ENCODE data around the gene MEF2C.
"Not testable (repeated sequence)": the region's sequence is repeated elsewhere in the genome, so short reads cannot be mapped to it uniquely, and the experiment has no call there.

The MEF2C gene

DNA sequence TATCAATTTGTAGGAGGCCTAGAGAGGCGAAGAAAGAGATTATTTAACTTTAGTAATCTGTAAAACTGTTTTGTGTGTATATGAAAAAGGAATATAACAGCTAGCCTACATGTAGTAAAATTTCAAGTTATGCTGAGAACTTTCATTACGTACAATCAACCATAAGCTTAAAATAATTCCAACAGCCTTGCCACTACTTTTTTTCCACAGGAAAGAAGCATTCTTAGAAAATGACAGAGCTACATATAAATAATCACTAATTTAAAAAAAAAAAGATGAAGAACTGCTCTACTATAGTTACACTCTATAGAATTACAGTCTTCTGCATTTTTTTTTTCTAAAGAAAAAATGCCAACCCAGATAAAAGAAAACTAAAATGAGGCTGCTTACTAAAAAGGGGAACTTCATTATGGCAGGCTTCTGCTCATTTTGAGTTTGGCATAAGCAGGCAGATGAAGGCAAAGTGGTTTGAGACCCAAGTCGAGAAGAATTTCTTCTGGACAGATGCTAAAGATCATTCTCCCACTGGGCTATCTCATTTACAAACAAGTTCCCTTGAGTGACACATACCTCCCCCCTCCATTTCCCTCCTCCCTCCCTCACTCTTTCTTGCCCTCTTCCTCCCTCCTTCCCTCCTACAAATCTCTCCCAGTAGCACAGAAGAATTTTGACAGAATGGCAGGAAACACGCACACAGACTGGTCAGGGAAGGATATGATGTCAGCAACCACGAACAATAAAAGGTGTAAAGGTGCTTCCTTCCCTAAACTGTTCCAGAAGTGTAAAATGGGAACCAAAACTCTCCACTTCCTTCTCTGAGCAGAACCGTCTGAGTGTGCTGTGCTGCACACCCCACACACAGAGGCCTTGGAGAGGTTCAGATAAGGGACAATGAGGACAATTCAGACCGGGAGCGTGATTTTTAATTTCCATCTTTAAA, 56.1 kb downstream of the MEF2C start:
- no peak for DNase-seq

GRCh38 chr5:88825584-88826315, 57.2 kb downstream of the MEF2C start:
- no peak for DNase-seq

GRCh38 chr5:88824892-88825583, 57.9 kb downstream of the MEF2C start:
- DNase-seq, result no peak

GRCh38 chr5:88824141-88824540, 58.8 kb downstream of the MEF2C start:
- no peak for DNase-seq

DNA sequence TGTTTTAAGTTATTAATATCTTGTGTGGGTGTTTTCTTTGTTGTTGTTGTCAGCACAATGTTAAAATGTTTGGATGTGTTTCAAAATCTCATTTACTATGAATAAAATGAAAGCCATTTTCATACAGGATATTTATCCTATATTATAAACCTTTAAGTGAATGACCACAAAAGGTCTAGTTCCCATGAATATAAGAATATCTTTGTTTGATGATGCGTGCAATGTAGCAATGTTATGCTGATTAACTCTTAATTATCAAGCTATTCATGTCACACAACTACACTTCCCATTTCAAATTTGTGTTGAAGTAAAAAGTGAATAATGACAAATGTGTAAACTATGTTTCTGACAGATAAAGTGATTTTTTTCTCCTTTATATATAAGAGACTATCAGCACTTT, 59.8 kb downstream of the MEF2C start:
- DNase-seq, result no peak

DNA sequence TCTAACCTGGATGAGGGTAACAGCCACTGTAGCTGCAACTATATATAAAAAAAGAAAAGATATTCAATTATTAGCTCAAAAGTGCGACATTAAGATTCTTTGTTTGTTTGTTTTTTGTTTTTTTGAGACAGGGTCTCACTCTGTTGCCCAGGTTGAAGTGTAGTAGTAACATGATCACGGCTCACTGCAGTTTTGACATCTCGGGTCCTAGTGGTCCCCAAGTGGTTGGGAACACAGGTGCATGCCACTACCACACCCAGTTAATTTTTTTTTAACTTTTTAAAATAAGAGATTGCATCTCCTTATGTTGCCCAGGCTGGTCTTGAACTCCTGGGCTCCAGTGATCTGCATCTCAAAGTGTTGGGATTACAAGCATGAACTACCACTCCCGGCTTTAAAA, 61.8 kb downstream of the MEF2C start:
- DNase-seq, result no peak

- no peak for DNase-seq
These were observed 62.4 kb downstream of the MEF2C start for GRCh38 chr5:88820581-88820980.

- DNase-seq, result no peak
These were observed 63.5 kb downstream of the MEF2C start for GRCh38 chr5:88819301-88819999.

DNA sequence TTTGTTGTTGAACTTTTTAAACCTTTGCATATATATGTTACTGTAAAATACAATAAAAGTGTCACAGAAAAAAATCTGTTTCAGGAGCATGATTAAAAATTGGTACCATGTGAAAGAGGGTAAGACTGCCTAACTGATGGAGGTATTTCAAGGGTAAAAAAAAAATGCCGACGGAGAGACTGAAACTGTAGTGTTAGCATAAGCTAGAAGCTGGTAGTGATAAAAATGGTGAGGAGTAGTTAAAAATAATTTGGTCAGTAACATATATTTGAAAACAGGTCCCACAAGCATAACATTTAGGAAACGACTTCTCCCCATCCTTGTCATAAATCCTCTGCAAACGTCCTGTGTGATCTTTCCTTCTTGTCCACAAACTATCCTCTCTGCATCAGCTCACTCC, 64.7 kb downstream of the MEF2C start:
- no peak for DNase-seq

DNA sequence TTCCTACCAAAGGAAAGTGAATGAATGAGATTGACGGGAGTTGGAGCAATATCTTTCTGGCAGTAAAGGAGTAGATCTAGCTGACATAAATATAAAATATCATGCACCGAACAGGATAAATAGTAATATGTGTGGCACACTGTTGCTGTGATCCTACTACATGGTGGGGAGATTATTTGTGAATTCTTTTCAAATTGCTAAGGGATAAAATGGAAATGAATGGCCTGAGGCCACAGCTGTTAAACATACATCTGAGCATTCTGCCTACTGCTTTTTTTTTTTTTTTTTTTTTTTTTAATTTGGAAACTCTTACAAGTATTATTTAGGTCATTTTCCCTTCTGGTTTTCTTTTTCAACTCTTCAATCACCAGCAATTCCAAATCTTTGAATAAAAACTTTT, 66.8 kb downstream of the MEF2C start:
- DNase-seq, result no peak

DNA sequence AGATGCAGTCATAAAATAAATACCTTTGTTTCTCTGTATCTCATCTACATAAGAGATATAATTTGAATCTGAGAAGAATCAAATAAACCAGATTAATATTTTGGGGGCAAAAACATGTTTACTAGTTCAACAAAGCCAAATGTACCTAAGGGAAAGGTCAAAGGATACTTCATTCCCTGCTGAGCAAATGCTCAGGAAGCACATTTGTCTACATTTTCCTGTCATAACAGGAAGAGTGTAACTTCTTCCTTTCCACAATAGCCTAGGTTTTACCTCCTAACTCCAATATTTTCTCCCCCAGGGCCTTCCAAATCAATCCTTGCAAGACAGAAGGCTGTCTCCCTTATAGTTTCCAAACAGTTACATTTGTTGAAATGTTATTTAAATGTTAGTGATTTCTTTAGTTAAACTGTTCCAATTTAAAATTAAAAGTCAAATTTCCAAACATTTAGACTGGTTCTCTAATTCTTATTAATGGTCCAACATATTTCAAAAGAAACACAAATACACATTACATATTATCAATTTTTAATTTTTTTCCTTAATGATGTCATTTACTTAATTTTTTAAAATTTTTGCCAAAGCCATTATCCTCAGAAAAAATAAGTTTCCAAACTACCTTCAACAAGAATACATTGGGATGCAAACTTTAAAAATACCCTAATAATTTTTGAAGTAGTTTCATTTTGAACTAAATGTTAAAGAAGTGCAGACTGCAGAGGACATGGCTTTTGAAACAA, 67.8 kb downstream of the MEF2C start:
- DNase-seq, result no peak

DNA sequence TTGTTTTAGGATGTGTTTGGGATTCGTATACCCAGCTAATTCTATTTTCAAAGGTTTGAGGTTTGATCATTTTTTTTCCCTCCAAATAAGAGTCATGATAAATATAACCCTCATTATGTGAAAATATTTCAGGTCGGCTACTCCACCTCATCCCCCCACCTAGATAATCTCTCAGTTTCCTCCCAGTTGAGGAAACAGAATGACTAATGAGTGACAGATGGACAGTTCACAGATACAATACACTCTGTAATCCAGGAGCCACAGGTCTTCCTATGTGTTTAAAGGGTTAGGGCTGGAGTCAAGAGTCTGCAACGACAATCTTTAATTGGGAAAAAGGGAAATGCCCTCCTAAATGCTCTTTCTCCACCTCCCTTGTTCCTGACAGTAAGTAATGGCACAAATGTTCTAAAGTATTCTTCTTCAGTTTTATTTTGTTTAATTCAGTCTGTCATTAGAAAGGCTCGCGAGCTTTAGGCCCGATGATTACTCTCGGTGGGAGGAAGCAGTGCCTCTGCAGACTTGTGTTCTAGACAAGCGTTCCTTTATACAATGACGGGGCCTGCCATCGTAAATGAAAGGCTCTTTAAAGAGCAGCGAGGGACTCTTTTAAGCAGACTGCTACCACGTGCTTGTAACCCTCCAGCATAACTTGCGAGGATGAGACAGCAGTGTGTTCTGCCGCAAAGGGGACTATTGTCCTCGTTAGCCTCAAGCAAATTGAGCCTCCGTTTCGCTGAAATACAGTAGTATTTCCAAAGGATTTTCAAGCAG, 69.0 kb downstream of the MEF2C start:
- no peak for DNase-seq

DNA sequence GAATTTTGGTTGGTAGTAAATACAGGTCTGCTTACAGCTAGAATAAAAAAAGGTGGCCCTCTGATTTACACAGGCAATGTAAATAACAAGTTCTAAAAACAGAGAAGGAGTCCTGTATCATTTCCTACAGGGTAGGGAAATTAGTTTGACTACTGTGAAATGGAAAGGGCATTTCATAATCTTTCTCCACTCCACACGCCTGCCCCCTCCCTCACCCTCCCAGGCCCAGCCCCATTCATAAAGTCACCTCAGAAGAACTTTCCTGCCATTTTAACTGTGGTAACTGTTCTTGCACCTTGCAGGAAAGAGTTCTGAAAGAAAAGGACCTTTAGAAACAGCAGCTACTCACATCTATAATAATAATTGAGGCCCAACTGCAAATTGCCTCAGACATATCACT, 69.7 kb downstream of the MEF2C start:
- no peak for DNase-seq

DNA sequence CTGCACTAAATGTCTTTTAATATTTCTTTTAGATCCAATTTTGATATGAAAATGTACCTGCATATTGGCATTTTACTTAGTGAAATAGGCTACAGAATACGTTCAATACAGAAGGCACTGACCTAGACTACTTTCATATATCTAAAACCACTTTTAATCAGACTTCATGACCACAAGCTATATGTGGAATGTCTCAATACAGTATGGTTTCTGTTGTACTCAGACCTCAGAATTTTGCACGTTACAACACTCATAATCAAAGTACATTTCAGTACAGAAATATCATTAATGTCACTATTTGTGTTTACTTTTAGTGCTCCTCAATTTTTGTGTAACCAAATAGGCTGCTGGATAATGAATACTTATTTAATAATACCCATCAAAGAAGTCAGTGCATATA, 74.8 kb downstream of the MEF2C start:
- DNase-seq, result no peak

GRCh38 chr5:88807327-88807726, 75.7 kb downstream of the MEF2C start:
- no peak for DNase-seq

GRCh38 chr5:88806338-88806737, 76.6 kb downstream of the MEF2C start:
- DNase-seq, result no peak

DNA sequence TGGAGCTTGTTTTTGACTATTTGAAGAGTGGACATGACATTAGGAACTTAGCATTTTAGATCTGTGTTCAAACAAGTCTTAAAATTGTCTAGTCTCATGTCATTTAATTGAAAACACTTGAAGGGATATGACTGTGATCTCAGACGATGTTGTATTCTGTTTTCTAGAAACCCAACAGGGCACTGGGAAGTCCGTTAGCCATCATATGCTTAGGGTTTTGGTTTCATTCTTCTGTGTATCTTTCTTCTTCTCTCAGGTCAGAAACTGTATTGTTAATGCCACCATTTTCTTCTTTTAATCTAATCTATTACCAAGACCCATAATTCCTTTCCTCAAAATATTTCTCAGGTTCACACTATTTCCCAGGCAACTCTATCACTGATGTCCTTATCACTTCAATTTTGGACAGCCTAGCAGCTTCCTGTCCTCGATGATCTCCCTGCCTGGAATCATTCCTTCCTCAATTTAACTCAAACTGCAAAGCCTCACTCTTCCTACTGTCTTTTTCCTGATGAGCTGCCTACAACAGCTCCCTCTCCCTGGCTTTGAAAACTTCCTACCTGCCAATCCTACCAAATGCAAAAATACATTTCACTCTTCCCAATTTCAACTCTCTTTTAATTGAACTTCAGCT, 77.7 kb downstream of the MEF2C start:
- DNase-seq, result no peak

GRCh38 chr5:88804444-88804843, 78.5 kb downstream of the MEF2C start:
- no peak for DNase-seq

DNA sequence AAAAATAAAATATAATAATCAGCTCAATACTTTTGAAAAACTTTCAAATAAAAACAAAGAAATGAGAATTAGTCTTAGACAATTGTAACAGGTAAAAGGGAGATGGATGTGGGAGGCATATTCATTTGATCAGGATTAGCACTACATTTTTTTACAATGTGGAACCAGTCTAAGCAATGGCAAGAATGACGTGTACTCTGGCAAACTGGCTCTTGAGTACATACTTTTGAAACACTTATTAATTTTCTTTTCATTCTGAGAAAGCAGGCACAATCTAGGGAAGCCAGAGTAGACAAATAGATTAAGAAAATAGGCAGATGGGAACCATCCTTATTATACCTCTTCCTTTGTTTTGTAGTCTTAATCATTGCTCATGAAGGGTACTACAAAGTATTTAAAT, 79.7 kb downstream of the MEF2C start:
- DNase-seq, result no peak

DNA sequence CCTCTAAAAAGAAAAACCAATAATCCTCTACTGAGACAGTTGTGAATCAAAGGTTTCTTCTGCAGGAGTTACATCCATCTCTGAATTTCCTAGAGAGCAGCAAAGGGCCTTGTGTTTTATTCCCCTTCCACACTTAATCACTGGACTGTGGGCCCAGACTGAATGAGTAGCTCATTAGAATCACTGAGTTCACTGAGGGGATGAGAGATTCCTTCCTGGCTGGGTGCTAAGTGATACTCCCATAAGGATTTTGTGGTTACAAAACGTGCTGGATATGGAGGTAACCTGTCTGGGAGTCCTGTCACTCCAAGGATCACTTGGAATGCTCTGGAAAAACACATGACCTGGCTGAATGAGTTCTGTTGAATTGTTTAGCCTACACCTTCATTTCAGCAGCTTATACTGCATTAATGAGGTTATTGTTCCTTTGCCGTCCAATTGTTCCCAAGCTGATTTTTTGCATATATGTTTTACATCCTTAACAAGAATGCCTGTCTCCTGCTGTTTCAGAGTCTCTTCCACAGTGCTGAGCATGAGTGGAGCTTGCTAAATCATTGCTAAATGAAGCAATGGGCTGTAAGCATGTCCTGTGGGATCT, 82.9 kb downstream of the MEF2C start:
- DNase-seq, result no peak

GRCh38 chr5:88798933-88799332, 84.1 kb downstream of the MEF2C start:
- not testable (repeated sequence) for DNase-seq
